ENCODE data around the gene CMTM8.

CMTM8 gene

DNA sequence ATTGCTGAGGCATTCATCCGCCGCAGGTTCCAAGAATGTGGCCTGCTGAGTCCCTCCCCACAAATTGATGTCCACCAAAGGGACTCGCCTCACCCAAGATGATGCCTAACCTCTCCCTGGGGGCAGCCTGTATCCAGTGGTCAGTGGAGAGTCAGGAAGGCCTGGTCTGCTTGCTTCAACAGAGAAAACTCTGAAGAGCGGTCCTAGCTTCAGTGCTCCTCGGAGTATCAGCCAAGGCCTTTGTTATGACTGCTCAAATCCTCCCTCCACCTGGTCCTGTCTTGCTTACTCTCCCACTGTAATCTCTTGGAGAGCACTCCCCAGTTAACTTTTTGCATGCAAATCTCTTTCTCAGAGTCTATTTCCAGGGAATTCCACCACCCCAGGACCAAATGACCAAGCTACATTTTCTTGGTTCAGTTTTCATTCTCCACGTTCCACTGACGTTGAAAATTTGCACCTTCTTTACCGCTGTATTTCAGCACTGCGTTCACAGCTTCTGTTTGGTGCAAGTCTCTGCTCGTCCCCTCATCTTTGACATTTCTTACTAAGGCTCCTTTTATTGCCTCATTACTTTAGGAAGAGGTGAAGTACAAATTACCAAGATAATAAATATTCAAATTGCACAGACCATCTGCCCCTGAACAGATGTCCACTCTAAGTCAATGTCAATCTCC is 175.5 kb downstream of the CMTM8 start:
- H3K27ac ChIP-seq, result no peak overlapping the region

GRCh38 chr3:32414522-32415202 is 176.2 kb downstream of the CMTM8 start:
- no peak overlapping the region for H3K27ac ChIP-seq

More for the DNA sequence above, 175.5 kb downstream of the CMTM8 start:
- TF ChIP-seq CTCF (conservative IDR thresholded peaks at IDR 0.05), result no peak

DNA sequence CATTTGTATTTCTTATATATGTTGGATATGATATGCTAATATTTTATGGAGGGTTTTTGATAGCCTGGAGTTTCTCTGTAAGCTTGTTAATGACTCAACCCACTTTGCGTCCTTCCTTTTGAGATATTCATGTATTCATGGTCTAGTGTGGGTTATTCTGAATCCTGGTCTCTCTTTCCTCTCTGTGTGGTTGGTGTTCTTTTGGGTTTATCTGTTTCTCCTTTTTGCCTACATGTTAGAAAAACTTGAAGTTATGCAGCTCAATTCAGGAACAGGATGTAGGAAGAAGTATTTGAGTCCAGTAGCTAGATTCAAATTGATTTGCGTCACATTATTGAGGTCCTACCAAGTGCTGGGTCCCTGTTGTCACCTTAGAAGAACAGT is 181.3 kb downstream of the CMTM8 start:
- H3K27ac ChIP-seq, result peak overlapping the region; percentile 80

More at GRCh38 chr3:32414522-32415202, 176.2 kb downstream of the CMTM8 start:
- TF ChIP-seq CTCF (conservative IDR thresholded peaks at IDR 0.05), result no peak

More for the DNA sequence above, 181.3 kb downstream of the CMTM8 start:
- no peak for TF ChIP-seq CTCF (conservative IDR thresholded peaks at IDR 0.05)

All from VCaP (cell line).